Kidney (tissue), 14 donors: ENCODE measurements around the gene MIB1. TPM values are rescaled to one million over a fixed set of nuclear protein-coding genes. Genes with fewer than 3 reads are reported as not detected.

Source experiments
- DNase-seq, 5 donors: peaks; one replicate each; pipeline ENCODE4 v3.0.0-alpha.2; 2013 to 2020
- FAIRE-seq: peaks from 2 replicates; lab custom pipeline; 2012; peaks lifted over from hg19 to GRCh38; lab: Jason Lieb, UNC
- H3K27ac ChIP-seq, 2 donors: one replicate each; pipeline ENCODE4 v1.7.0; 2013; ENCODE audit warnings: low read depth in 2 of 2, low read length in 2 of 2, inconsistent platforms in 1 of 2
- H3K27me3 ChIP-seq: one replicate; pipeline ENCODE4 v1.7.1; 2013; ENCODE audit warnings: low read length, inconsistent platforms; ENCODE audit not compliant: control insufficient read depth, insufficient read depth
- H3K36me3 ChIP-seq, 3 donors: one replicate each; pipeline versions ENCODE4 v1.7.0 to v1.7.1; 2013; ENCODE audit warnings: low read length in 3 of 3, control low read depth in 1 of 3, inconsistent platforms in 1 of 3; ENCODE audit not compliant: insufficient read depth in 3 of 3, control insufficient read depth in 2 of 3
- H3K4me1 ChIP-seq, 3 donors: one replicate each; pipeline versions ENCODE4 v1.7.0 to v1.7.1; 2013; ENCODE audit warnings: low read length in 3 of 3, inconsistent platforms in 1 of 3, low read depth in 1 of 3; ENCODE audit not compliant: control insufficient read depth in 2 of 3, insufficient read depth in 2 of 3
- H3K4me3 ChIP-seq, 3 donors: one replicate each; pipeline versions ENCODE4 v1.7.0 to v1.8.1; 2013; ENCODE audit warnings: low read length in 3 of 3, control low read depth in 1 of 3, inconsistent platforms in 1 of 3
- H3K9ac ChIP-seq, 3 donors: one replicate each; pipeline versions ENCODE4 v1.7.0 to v1.7.1; 2013; ENCODE audit warnings: low read length in 3 of 3, control low read depth in 1 of 3, inconsistent platforms in 1 of 3
- H3K9me3 ChIP-seq, 3 donors: one replicate each; pipeline versions ENCODE4 v1.7.0 to v1.7.1; 2013; ENCODE audit warnings: low read length in 3 of 3, control low read depth in 1 of 3, inconsistent platforms in 1 of 3; ENCODE audit not compliant: control insufficient read depth in 2 of 3, insufficient read depth in 1 of 3
- CTCF ChIP-seq: IDR thresholded peaks from 3 replicates; pipeline ENCODE4 v1.5.1; 2012; ENCODE audit warnings: mild to moderate bottlenecking, moderate library complexity, borderline replicate concordance; ENCODE audit not compliant: insufficient read depth; ENCODE audit errors: extremely low read depth
- intact Hi-C: fragments of 100-400 bp; cut with DNase I; formaldehyde crosslinking; loops from one replicate; pipeline ENCODE4 v1.11.1; 2022
- polyA plus RNA-seq: library from polyadenylated mRNA; stranded (reverse); fragments of 350-450 nt; fragmentation: Illumina TruSeq; extraction: RNeasy Lipid Tissue Mini Kit (QIAGEN cat#74804); gene quantifications from one replicate; pipeline ENCODE4 v1.2.3, GENCODE V29; 2014; ENCODE audit warnings: low read depth, low replicate concordance; ENCODE audit not compliant: insufficient read depth
- total RNA-seq: library from RNA; stranded (reverse); fragmentation: NEBNext Ultra II Directional; extraction: Animal tissue kit (Norgen Biotek cat#: 25700); gene quantifications from one replicate; pipeline ENCODE4 v1.2.1, GENCODE V29; 2021
- donor health status: control.
- donor health status: control.
- donor health status: control.
- donor health status: control.
- donor health status: control.
- donor health status: DM: yes; HTN: yes; CAD: no.
- donor health status: Normal renal cell carcinoma (clear cell type).

The MIB1 gene
- total and polyA plus RNA-seq, 2 donors from 2014 or later: 4.5 to 38.6 TPM

GRCh38 chr18:21916594-21916993, 176.0 kb downstream of the MIB1 start:
- Histone ChIP-seq H3K36me3 (no peaks in the 10 kb centered on the region), H3K9ac (no peak overlapping the region), H3K4me3 (no peak overlapping the region), H3K27me3 (no peaks in the 10 kb centered on the region), H3K27ac (no peak overlapping the region), H3K9me3 (peaks cover 0 to 10% (median 0%) of the 10 kb centered on the region in 3 donors), H3K4me1 (no peaks in the 10 kb centered on the region)
- intact Hi-C loops: no loop called here
- TF ChIP-seq CTCF: no peak
- FAIRE-seq (no peak), DNase-seq (no peak)

GRCh38 chr18:21918693-21919092, 178.1 kb downstream of the MIB1 start:
- intact Hi-C loops: no loop called here
- H3K9ac ChIP-seq: no peak overlapping the region
- no peaks in the 10 kb centered on the region for H3K36me3 ChIP-seq
- H3K27ac ChIP-seq: no peak overlapping the region
- H3K27me3 ChIP-seq: no peaks in the 10 kb centered on the region
- H3K4me1 ChIP-seq: no peaks in the 10 kb centered on the region
- DNase-seq: no peak
- peaks cover 0 to 10% (median 0%) of the 10 kb centered on the region in 3 donors for H3K9me3 ChIP-seq
- TF ChIP-seq CTCF: no peak
- FAIRE-seq: no peak
- H3K4me3 ChIP-seq: no peak overlapping the region

Other genes with a start within 250 kb of the MIB1 start
- 17.8 TPM for gene ESCO1, start 140.1 kb upstream of the MIB1 start, total RNA-seq
- 8.7 TPM for gene ESCO1, start 140.1 kb upstream of the MIB1 start, polyA plus RNA-seq
- 43.1 TPM for gene SNRPD1, start 128.5 kb upstream of the MIB1 start, total RNA-seq
- 63.6 TPM for gene SNRPD1, start 128.5 kb upstream of the MIB1 start, polyA plus RNA-seq
- 18.9 TPM for gene ABHD3, start 36.0 kb upstream of the MIB1 start, total RNA-seq
- 13.1 TPM for gene ABHD3, start 36.0 kb upstream of the MIB1 start, polyA plus RNA-seq